Measurements from ENCODE around the gene UPK3A. TPM values are rescaled to one million over a fixed set of nuclear protein-coding genes. Genes with fewer than 3 reads are reported as not detected.
A peak's percentile ranks its signal among the peaks of the same experiment; 100 is the strongest.
"Not testable (repeated sequence)": the region's sequence is repeated elsewhere in the genome, so short reads cannot be mapped to it uniquely, and the experiment has no call there.

UPK3A gene
- polyA plus RNA-seq, 1 donor from 2014 or later, result 1.5 TPM

DNA sequence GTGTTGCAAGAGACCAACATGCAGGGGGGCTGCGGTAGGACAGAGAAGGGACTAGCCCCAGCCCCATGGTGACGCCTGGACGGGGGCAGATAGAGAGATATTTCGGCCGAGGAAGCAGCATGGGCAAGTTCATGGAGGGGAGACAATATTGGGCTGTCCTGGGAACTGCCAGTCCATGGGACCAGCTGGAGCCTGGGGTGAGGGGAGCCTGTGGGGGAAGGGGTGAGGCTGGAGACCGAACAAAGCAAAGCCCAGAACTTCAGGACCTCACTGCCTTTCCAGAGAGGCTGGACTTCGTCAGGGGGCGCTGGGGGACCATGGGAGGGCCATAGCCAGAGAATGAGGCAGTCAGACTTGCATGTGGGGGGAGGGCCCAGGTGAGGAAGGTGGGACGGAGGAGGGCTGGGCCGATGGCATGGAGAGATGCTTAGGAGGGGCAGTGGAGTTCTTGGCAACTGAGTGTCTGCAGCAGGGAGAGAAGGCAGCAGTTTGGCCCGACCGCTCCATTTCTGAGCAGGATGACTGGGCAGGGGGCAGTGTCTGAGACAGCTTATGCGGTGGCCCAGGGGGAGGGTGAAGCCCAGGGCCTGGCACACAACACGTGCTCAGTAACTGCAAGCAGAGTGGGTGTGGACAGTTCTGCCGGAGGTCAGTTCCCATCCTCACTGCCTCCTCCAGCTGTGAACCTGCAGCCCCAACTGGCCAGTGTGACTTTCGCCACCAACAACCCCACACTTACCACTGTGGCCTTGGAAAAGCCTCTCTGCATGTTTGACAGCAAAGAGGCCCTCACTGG is 712 bp downstream of the UPK3A start:
- Mint-ChIP-seq H3K36me3 (no peaks in the 10 kb centered on the region), H3K4me3 (peak overlapping the region in 2 of 4 donors; percentile 35 to 72), H3K27me3 (peaks cover 1% of the 10 kb centered on the region), H3K9me3 (no peaks in the 10 kb centered on the region), H3K4me1 (peaks cover 20 to 26% (median 21%) of the 10 kb centered on the region in 3 donors), H3K27ac (peak overlapping the region in 2 of 3 donors; percentile 41 to 84)

DNA sequence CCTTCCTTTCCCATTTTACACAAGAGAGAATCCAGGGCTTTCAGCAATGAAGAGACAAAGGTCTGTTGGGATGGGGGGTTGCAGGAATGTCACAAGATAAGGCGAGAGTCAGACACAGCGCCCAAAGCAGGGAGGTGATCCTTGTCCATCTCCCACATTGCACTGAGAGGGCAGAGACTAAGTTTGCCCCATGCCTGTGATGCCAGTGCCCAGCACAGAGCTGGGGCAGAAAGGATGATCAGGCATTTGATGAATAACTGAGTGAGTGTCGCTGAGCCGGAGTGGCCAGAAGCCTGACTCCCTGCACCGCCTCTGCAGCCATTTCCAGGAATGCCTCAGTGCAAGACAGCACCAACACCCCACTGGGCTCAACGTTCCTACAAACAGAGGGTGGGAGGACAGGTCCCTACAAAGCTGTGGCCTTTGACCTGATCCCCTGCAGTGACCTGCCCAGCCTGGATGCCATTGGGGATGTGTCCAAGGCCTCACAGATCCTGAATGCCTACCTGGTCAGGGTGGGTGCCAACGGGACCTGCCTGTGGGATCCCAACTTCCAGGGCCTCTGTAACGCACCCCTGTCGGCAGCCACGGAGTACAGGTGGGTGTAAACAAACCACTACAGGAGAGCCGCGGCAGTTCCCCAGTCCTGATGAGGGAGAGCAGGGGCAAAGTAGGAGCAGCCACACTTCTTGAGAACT is 2.3 kb downstream of the UPK3A start:
- Mint-ChIP-seq H3K27me3 (peaks cover 1% of the 10 kb centered on the region), H3K4me3 (peak overlapping the region in 3 of 4 donors; percentile 15 to 32 (median 18)), H3K36me3 (no peaks in the 10 kb centered on the region), H3K27ac (peak overlapping the region; percentile 51 to 84 (median 78)), H3K9me3 (no peaks in the 10 kb centered on the region), H3K4me1 (peaks cover 13 to 25% (median 21%) of the 10 kb centered on the region in 3 donors)

DNA sequence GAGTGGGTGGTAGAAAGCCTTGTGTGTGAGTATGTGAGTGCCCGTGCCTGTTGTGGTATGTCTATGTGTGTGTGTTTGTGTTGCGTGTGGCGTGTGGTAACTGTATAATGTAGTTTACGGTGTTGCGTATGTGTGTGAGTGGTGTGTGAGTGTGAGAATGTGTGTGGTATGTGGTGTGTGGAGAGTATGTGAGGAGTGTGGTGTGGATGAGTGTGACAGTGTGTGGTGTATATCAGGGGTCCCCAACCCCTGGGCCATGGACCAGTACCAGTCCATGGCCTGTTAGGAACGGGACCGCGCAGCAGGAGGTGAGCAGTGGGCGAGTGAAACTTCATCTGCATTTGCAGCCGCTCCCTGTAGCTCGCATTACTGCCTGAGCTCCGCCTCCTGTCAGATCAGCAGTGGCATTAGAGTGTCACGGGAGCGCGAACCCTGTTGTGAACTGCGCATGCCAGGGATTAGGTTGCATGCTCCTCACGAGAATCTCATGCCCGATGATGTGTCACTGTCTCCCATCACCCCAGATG is 5.7 kb downstream of the UPK3A start:
- Mint-ChIP-seq H3K9me3 (no peaks in the 10 kb centered on the region), H3K36me3 (no peaks in the 10 kb centered on the region)

DNA sequence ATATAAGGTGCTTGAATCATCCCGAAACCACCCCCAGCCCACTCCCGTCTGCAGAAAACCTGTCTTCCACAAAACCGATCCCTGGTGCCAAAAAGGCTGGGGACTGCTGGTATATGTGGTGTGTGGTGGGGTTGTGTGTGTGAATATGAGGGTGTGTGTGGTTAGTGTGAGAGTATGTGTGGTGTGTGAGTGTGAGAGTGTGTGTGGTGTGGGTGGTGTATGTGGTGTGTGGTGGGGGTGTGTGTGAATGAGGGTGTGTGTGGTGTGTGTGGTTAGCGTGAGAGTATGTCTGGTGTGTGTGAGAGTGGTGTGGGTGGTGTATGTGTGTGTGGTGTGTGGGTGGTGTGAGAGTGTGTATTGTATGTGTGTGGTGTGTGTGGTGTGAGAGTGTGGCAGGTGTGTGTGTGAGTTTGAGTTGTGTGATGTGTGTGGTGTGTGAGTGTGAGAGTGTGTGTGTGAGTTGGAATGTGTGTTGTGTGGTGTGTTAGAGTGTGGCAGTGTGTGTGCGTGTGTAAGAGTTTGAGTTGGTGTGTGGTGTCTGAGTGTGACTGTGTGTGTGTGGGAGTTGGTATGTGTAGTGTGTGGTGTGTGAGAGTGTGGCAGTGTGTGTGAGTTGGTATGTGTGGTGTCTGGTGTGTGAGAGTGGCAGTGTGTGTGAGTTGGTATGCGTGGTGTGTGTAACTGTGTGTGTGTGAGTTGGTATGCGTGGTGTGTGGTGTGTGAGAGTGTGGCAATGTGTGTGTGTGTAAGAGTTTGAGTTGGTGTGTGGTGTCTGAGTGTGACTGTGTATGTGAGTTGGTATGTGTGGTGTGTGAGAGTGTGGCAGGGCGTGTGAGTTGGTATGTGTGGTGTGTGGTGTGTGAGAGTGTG is 6.5 kb downstream of the UPK3A start:
- Mint-ChIP-seq H3K27ac (no peak overlapping the region), H3K4me1 (peaks cover 15 to 27% (median 24%) of the 10 kb centered on the region in 3 donors), H3K36me3 (no peaks in the 10 kb centered on the region), H3K27me3 (no peaks in the 10 kb centered on the region), H3K9me3 (no peaks in the 10 kb centered on the region), H3K4me3 (no peak overlapping the region)

More for the DNA sequence above, 5.7 kb downstream of the UPK3A start:
- Mint-ChIP-seq H3K4me1 (peaks cover 20 to 22% (median 22%) of the 10 kb centered on the region in 3 donors), H3K4me3 (no peak overlapping the region), H3K27ac (no peak overlapping the region), H3K27me3 (no peaks in the 10 kb centered on the region)

DNA sequence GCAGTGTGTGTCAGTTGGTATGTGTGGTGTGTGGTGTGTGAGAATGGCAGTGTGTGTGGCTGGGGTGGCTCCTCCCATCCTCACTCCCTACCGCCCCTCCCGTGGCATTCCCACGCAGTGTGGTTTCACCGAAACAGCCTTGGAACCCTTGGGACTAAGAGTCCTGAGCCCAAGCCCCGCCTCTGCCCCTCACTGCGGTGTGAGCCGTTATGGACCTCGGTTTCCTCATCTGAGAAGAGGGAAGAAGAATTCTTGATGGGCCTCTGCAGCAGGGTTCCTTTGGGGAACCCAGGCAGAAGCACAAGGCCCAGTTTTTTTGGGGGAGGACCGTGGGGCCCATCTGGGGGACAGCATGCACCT is 7.2 kb downstream of the UPK3A start:
- H3K27me3 Mint-ChIP-seq, result no peaks in the 10 kb centered on the region
- no peaks in the 10 kb centered on the region for H3K9me3 Mint-ChIP-seq
- no peak overlapping the region for H3K27ac Mint-ChIP-seq
- peaks cover 15 to 26% (median 24%) of the 10 kb centered on the region in 3 donors for H3K4me1 Mint-ChIP-seq
- H3K36me3 Mint-ChIP-seq, result no peaks in the 10 kb centered on the region
- H3K4me3 Mint-ChIP-seq, result no peak overlapping the region

DNA sequence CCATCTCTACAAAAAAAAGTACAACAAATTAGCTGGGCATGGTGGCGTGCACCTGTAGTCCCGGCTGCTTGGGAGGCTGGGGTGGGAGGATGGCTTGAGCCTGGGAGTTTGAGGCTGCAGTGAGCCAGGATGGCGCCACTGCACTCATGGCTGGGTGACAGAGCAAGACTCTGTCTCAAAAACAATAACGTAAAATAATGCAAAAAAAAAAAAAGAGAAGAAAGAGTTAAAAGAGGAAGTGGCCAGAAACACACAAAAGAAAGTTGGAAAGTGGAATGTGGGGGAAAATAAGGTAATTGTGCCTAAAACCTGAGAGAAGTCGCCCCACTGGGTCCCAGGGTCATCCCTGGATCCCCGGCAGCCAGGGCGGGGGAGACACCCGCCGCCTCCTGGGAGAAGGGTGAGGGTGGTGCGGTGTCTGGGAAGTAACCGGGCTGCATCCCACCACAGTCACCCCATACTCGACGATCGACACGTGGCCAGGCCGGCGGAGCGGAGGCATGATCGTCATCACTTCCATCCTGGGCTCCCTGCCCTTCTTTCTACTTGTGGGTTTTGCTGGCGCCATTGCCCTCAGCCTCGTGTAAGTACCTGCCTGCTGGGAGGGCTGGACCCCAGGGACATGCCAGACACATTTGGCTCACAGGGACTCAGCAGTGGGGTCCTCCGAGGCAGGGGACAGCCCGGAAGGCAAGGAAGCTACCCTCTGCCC is 8.1 kb downstream of the UPK3A start:
- Mint-ChIP-seq H3K27ac (peak overlapping the region in 2 of 3 donors; percentile 35 to 85), H3K36me3 (no peaks in the 10 kb centered on the region), H3K4me1 (peaks cover 13 to 24% (median 22%) of the 10 kb centered on the region in 3 donors), H3K4me3 (no peak overlapping the region), H3K27me3 (no peaks in the 10 kb centered on the region), H3K9me3 (no peaks in the 10 kb centered on the region)

DNA sequence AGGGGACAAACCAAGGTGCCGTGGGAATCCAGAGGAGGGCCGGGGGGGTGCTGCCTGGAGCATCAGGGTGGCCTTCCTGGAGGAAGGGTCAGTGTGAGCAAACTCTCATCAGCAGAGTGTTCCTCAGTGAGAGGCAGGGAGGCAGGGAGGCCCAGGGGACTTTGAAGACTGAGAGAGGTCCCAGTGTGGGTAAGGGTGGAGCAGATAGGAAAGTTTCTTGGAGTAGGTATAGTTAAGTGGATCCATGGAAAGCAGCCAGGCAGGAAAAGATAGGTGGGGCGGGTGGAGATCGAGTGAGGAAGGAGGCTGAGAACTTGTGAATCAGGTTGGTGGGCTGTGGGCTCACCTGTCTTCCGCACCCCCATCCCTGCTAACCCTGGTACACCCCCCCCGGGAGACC is 9.3 kb downstream of the UPK3A start:
- no peaks in the 10 kb centered on the region for H3K9me3 Mint-ChIP-seq
- peaks cover 11 to 21% (median 18%) of the 10 kb centered on the region in 3 donors for H3K4me1 Mint-ChIP-seq
- no peaks in the 10 kb centered on the region for H3K27me3 Mint-ChIP-seq
- no peak overlapping the region for H3K4me3 Mint-ChIP-seq
- H3K27ac Mint-ChIP-seq, result no peak overlapping the region
- no peaks in the 10 kb centered on the region for H3K36me3 Mint-ChIP-seq

DNA sequence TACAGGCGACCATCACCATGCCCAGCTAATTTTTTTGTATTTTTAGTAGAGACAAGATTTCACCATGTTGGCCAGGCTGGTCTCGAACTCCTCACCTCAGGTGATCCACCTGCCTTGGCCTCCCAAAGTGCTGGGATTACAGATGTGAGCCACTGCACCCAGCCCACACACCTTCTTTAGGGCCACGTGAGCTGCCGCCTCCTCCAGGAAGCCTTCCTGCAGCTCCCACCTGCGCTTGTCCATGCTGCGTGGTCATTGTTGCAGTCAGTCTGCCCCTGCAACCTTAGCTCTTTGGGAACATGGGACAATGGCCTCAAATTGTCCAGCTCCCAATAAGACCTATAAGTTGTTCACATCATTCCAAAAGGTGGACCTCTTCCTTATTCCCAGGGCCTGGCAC is 10.3 kb downstream of the UPK3A start:
- H3K36me3 Mint-ChIP-seq, H3K27ac Mint-ChIP-seq: not testable (repeated sequence)
- peaks cover 14 to 21% (median 18%) of the 10 kb centered on the region in 3 donors for H3K4me1 Mint-ChIP-seq

DNA sequence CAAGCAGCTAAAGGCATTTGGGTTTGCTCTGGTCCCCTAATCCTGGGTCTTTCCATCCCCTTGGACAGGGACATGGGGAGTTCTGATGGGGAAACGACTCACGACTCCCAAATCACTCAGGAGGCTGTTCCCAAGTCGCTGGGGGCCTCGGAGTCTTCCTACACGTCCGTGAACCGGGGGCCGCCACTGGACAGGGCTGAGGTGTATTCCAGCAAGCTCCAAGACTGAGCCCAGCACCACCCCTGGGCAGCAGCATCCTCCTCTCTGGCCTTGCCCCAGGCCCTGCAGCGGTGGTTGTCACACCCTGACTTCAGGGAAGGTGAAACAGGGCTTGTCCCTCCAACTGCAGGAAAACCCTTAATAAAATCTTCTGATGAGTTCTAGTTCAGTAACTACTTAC is 10.7 kb downstream of the UPK3A start:
- Mint-ChIP-seq H3K4me3 (peak overlapping the region in 1 of 4 donors; percentile 33), H3K27me3 (no peaks in the 10 kb centered on the region), H3K4me1 (peaks cover 14 to 21% (median 18%) of the 10 kb centered on the region in 3 donors), H3K9me3 (no peaks in the 10 kb centered on the region), H3K36me3 (no peaks in the 10 kb centered on the region), H3K27ac (peak overlapping the region in 2 of 3 donors; percentile 43 to 75)

More for the DNA sequence above, 10.3 kb downstream of the UPK3A start:
- not testable (repeated sequence) for H3K27me3 Mint-ChIP-seq, H3K4me3 Mint-ChIP-seq, H3K9me3 Mint-ChIP-seq

DNA sequence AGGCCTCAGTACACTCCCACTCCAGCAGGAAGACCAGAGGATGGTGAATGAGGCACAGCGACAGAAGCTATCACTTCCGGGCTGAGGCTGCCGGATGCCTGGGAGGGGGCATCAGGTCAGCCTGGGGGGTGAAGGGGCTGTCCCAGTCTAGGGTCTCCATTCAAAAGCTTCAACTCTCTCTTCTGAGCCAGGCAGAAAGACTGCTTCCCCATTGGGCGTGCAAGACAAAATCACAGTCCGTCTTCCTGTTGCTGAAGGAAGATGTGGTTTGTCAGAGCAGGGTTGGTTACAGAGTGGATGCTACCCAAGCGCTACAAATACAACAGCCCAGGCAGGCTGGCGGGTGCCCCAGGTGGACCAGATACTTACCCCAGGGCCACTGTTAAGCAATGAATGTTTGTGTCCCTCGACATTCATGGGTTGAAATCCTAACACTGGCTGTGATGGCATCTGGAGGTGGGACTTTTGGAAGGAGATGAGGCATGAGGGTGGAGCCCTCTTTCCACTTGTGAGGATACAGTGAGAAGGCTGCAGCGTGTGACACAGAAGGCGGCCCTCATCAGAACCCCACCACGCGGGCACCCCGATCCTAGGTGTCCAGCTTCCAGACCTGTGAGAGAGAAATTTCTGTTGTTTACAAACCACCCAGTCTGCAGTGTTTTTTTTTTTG is 12.0 kb downstream of the UPK3A start:
- peak overlapping the region in 3 of 4 donors; percentile 15 to 76 (median 64) for H3K4me3 Mint-ChIP-seq
- no peaks in the 10 kb centered on the region for H3K27me3 Mint-ChIP-seq
- H3K9me3 Mint-ChIP-seq, result no peaks in the 10 kb centered on the region
- peak overlapping the region in 2 of 3 donors; percentile 61 to 86 for H3K27ac Mint-ChIP-seq
- no peaks in the 10 kb centered on the region for H3K36me3 Mint-ChIP-seq
- H3K4me1 Mint-ChIP-seq, result peaks cover 14 to 21% (median 18%) of the 10 kb centered on the region in 3 donors

DNA sequence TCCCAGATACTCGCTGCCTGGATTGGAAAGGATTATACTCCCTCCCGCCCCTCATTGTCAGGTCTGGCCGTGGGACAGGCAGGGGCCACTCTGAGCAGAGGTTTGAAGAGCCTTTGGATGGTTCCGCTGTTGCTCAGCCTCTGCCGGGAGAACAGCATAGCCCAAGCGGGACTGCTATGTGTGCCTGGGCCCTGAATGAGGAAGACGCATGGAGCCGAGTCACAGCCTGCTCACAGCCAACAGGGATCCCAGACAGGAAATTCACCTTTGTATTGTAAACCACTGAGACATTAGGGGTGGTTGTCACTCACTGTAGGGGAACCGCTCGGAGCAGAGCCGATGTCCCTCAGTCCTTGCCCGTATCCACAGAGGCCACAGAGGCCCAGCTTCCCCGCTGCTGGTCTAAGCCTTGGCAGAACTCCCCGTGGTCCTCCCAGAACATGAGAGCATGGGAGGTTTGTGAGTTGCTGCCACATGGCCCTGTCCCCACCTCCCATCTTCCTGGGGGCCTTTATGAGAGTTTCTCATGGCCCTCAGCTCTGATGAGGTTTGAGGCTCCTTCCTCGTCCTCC is 14.3 kb downstream of the UPK3A start:
- H3K9me3 Mint-ChIP-seq, result no peaks in the 10 kb centered on the region
- H3K4me3 Mint-ChIP-seq, result no peak overlapping the region
- H3K27ac Mint-ChIP-seq, result no peak overlapping the region
- H3K27me3 Mint-ChIP-seq, result no peaks in the 10 kb centered on the region
- no peaks in the 10 kb centered on the region for H3K36me3 Mint-ChIP-seq
- H3K4me1 Mint-ChIP-seq, result peaks cover 14 to 17% (median 15%) of the 10 kb centered on the region in 3 donors

DNA sequence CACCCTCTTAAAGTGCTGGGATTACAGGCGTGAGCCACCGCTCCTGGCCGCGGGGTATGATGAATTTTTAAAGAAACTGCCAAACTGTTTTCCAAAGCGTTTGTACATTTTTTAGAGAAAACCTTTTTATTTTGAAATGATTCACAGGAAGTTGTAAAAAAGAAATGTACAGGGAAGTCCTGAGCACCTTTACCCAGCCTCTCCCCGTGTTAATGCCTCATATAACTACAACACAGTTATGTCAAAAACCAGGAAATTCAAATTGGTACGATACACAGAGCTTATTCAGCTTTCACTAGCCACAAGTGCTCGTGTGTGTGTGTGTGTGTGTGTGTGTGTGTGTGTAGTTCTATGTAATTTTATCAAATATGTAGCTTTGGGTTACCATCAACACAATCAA is 18.0 kb downstream of the UPK3A start:
- no peak overlapping the region for H3K4me3 Mint-ChIP-seq
- no peaks in the 10 kb centered on the region for H3K36me3 Mint-ChIP-seq
- no peaks in the 10 kb centered on the region for H3K9me3 Mint-ChIP-seq
- no peak overlapping the region for H3K27ac Mint-ChIP-seq
- no peaks in the 10 kb centered on the region for H3K27me3 Mint-ChIP-seq
- H3K4me1 Mint-ChIP-seq, result peaks cover 0 to 3% (median 2%) of the 10 kb centered on the region in 3 donors

DNA sequence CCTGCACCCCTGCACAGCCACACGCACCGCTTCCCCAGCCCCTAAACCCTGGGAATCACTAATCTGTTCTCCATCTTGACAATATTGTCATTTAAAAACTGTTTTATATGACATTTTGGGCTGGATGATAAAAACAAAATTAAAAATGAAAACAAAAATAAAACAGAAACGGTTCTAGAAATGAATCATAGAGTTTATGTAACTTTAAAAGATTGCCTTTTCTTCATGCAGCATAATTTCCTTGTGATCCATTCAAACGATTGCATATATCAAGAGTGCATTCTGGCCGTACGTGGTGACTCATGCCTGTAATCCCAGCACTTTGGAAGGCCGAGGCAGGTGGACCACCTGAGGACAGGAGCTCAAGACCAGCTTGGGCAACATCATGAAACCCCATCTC is 18.4 kb downstream of the UPK3A start:
- no peaks in the 10 kb centered on the region for H3K36me3 Mint-ChIP-seq
- no peak overlapping the region for H3K4me3 Mint-ChIP-seq
- no peaks in the 10 kb centered on the region for H3K27me3 Mint-ChIP-seq
- H3K9me3 Mint-ChIP-seq, result no peaks in the 10 kb centered on the region
- H3K27ac Mint-ChIP-seq, result no peak overlapping the region
- peaks cover 0 to 3% (median 2%) of the 10 kb centered on the region in 3 donors for H3K4me1 Mint-ChIP-seq

All from IgD-negative memory B cell (primary cell).